ENCODE results near the gene WDR5B. TPM values are rescaled to one million over a fixed set of nuclear protein-coding genes. Genes with fewer than 3 reads are reported as not detected.

The WDR5B gene
- total and polyA plus RNA-seq, 7 donors = 1.2 to 6.5 (median 2.5) TPM

GRCh38 chr3:122443090-122443489 is 27.2 kb upstream of the WDR5B start:
- no peak for TF ChIP-seq CTCF (IDR thresholded peaks at IDR 0.05)
- Histone ChIP-seq H3K4me3 (no peak overlapping the region), H3K4me1 (no peaks in the 10 kb centered on the region), H3K27me3 (ENCODE audit: insufficient read depth in 3 of 3, low read length in 2 of 3) (no peaks in the 10 kb centered on the region), H3K9me3 (no peaks in the 10 kb centered on the region), H3K27ac (no peak overlapping the region), H3K36me3 (ENCODE audit: insufficient read depth in 1 of 2, low read depth in 1 of 2) (peaks cover 14 to 88% of the 10 kb centered on the region in 2 donors)
- ATAC-seq (peak in 1 of 4 donors; percentile 38), DNase-seq (no peak)
- intact Hi-C loops (cut with DNase I) = no loop called here
- 77 to 83% (median 83%) methylated on average over 10 of the region's 10 CpGs for WGBS, 3 donors

DNA sequence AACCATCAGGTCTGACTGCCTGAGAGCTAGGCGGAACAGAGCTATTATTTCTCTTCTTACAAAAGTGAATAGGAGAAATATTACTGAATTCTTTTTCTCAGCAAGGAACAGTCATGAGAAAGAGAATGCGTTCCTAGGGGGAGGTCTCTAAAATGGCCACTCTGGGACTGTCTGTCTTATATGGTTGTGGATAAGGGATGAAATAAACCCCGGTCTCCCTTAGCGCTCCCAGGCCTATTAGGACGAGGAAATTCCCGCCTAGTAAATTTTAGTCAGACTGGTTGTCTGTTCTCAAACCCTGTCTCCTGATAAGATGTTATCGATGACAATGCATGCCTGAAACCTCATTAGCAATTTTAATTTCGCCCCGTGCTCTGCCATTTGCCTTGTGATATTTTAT is 20.1 kb upstream of the WDR5B start:
- Histone ChIP-seq H3K4me1 (no peaks in the 10 kb centered on the region), H3K27ac (no peak overlapping the region), H3K27me3 (ENCODE audit: insufficient read depth in 3 of 3, low read length in 2 of 3) (no peaks in the 10 kb centered on the region), H3K36me3 (ENCODE audit: insufficient read depth in 1 of 2, low read depth in 1 of 2) (peaks cover 17 to 100% of the 10 kb centered on the region in 2 donors), H3K9me3 (no peaks in the 10 kb centered on the region), H3K4me3 (no peak overlapping the region)
- DNase-seq (no peak), ATAC-seq (no peak)
- 93 to 98% (median 97%) methylated on average over 9 of the region's 9 CpGs for WGBS, 3 donors
- no peak for TF ChIP-seq CTCF (IDR thresholded peaks at IDR 0.05)
- intact Hi-C loops (cut with DNase I) = loop anchor here in 1 of 2 donors (5.0 kb wide), 1 partner anchor 41 kb away; no protein-coding TSS in a partner anchor

- H3K36me3 ChIP-seq (ENCODE audit: insufficient read depth in 1 of 2, low read depth in 1 of 2) = peaks cover 16 to 95% of the 10 kb centered on the region in 2 donors
Measured at GRCh38 chr3:122430371-122430770, 14.5 kb upstream of the WDR5B start.

DNA sequence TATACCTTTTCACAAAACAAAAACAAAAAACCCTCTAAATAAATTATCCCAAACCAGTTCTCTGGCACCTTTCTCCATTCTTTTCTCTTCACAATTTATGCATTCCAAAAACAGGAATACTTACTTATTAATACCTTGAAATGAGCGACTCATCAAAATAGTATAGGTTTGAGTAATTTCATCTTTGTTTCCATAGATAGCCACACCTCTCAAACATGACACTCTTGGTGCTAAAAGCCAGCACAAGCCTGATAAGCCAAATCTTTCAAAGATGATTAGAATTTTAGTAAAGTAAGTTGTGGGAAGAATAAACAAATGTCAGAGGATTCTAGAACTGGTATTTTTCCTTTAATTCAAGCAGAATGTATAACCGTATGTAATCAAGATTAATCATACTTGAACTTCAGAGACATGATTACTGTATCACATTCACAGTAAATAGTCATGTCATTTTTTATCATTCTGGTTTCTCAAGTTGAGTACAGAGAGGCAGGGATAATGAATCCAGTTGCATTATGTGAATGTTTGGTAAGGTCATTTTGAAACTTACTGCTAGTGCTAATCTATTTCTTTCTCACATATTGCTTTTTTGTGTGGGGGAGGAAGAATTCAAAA is 12.1 kb upstream of the WDR5B start:
- WGBS, 3 donors = 90 to 94% (median 93%) methylated on average over 2 of the region's 2 CpGs
- intact Hi-C loops (cut with DNase I) = no loop called here
- H3K36me3 ChIP-seq (ENCODE audit: insufficient read depth in 1 of 2, low read depth in 1 of 2) = peaks cover 12 to 93% of the 10 kb centered on the region in 2 donors

More at GRCh38 chr3:122430371-122430770, 14.5 kb upstream of the WDR5B start:
- no peak for ATAC-seq
- H3K27me3 ChIP-seq (ENCODE audit: insufficient read depth in 3 of 3, low read length in 2 of 3) = no peaks in the 10 kb centered on the region
- WGBS, 3 donors = 96 to 98% (median 97%) methylated on average over 2 of the region's 2 CpGs
- no peak overlapping the region for H3K27ac ChIP-seq
- H3K9me3 ChIP-seq = no peaks in the 10 kb centered on the region
- no peak overlapping the region for H3K4me3 ChIP-seq
- no peaks in the 10 kb centered on the region for H3K4me1 ChIP-seq
- no peak for DNase-seq
- intact Hi-C loops (cut with DNase I) = no loop called here
- no peak for TF ChIP-seq CTCF (IDR thresholded peaks at IDR 0.05)

More for the DNA sequence above, 12.1 kb upstream of the WDR5B start:
- Histone ChIP-seq H3K4me3 (no peak overlapping the region), H3K27ac (no peak overlapping the region), H3K9me3 (no peaks in the 10 kb centered on the region), H3K27me3 (ENCODE audit: insufficient read depth in 3 of 3, low read length in 2 of 3) (no peaks in the 10 kb centered on the region), H3K4me1 (no peaks in the 10 kb centered on the region)
- DNase-seq = no peak
- no peak for TF ChIP-seq CTCF (IDR thresholded peaks at IDR 0.05)
- no peak for ATAC-seq

Measured in psoas muscle (tissue), 8 donors.